HFF-Myc (cell line): ENCODE measurements around the gene POLRMT.
"Not testable (repeated sequence)": the region's sequence is repeated elsewhere in the genome, so short reads cannot be mapped to it uniquely, and the experiment has no call there.

Experiments
- DNase-seq: peaks from one replicate; pipeline ENCODE4 v3.0.0-alpha.2; 2011; ENCODE audit warnings: low read depth; ENCODE audit errors: extremely low read depth
- H3K4me3 ChIP-seq: replicated peaks from 2 replicates; pipeline ENCODE4 v1.5.1; 2011; ENCODE audit warnings: low read depth, mild to moderate bottlenecking, control low read depth, low read length
- CTCF ChIP-seq: IDR thresholded peaks from 2 replicates; pipeline ENCODE4 v1.5.1; 2012; ENCODE audit warnings: mild to moderate bottlenecking, low read depth, low read length, control low read depth; ENCODE audit errors: missing control alignments

The POLRMT gene

GRCh38 chr19:604355-604754 is 29.0 kb downstream of the POLRMT start:
- no peak for TF ChIP-seq CTCF
- no peak overlapping the region for H3K4me3 ChIP-seq
- DNase-seq = no peak

GRCh38 chr19:603779-604178 is 29.6 kb downstream of the POLRMT start:
- not testable (repeated sequence) for H3K4me3 ChIP-seq, DNase-seq

- not testable (repeated sequence) for DNase-seq, H3K4me3 ChIP-seq
Observed at GRCh38 chr19:603302-603639, 30.1 kb downstream of the POLRMT start.

GRCh38 chr19:602391-603301 is 30.7 kb downstream of the POLRMT start:
- no peak for DNase-seq
- no peak overlapping the region for H3K4me3 ChIP-seq
- TF ChIP-seq CTCF = no peak

- no peak overlapping the region for H3K4me3 ChIP-seq
- no peak for DNase-seq
- TF ChIP-seq CTCF = no peak
Observed at GRCh38 chr19:601790-602189, 31.5 kb downstream of the POLRMT start.

GRCh38 chr19:601310-601709 is 32.0 kb downstream of the POLRMT start:
- DNase-seq = no peak
- no peak overlapping the region for H3K4me3 ChIP-seq
- no peak for TF ChIP-seq CTCF

- H3K4me3 ChIP-seq = no peak overlapping the region
- TF ChIP-seq CTCF = no peak
- no peak for DNase-seq
Observed at GRCh38 chr19:597406-598315, 35.7 kb downstream of the POLRMT start.
